Measurements from ENCODE around the gene TPMT. TPM values are rescaled to one million over a fixed set of nuclear protein-coding genes. Genes with fewer than 3 reads are reported as not detected.

TPMT gene
- total and polyA plus RNA-seq, 2 donors from 2014 or later, result 21.8 to 67.8 TPM

DNA sequence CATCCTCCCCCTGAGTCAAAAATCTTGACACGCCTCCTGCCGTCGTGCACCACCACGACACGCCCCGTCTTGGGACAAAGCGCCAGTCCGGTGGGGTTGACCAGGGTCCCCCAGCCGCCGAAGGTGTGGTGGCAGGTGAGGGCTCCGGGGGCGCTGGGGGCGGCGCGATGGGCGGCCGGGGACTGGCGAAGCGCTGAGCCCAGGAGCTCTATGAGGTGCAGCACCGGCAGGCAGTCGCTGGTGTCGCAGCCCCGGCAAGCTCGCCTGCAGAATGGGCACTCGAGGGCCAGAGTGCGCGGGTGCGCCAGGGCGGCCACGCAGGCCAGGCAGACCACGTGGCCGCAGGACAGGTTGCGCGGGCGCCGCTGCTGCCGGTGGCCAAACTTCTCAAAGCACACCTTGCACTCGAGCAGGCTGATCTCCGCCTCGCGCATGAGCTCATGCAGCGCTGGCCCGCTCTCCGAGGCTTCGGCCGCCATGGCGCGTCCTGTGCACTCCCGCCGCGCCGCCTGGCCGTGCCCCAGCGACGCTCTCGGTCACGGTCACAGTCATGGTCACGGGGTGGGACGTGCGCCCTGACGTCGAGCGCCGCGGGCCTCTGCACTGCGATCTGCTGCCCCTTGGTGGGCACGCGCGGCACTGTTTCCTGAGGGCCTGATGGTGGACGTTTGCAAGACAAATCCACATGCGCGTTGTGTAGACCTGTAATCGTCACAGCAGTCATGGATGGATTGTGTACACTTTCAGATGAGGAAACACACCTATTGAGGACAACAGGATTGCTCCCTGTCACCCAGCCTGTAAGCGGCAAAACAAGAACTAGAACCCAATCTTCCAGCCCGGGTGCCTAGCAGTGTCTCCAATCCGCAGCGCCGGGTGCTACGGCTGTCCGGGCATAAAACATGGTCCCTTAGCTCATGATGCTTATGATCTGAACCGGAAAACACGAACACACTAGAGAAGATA lies 32.5 kb downstream of the TPMT start, which contains the start of gene NHLRC1:
NHLRC1 (minus strand) TSS at position 550 of the 966 bp plus-strand sequence; CDS start at position 479, 71 bp downstream.
- H3K9me3 ChIP-seq (ENCODE audit: control insufficient read depth in 2 of 3, insufficient read depth in 1 of 3, low read length in 3 of 3), result peaks cover 0 to 3% (median 0%) of the 10 kb centered on the region in 3 donors
- intact Hi-C loops (cut with DNase I), result no loop called here
- TF ChIP-seq, protein P1, sequence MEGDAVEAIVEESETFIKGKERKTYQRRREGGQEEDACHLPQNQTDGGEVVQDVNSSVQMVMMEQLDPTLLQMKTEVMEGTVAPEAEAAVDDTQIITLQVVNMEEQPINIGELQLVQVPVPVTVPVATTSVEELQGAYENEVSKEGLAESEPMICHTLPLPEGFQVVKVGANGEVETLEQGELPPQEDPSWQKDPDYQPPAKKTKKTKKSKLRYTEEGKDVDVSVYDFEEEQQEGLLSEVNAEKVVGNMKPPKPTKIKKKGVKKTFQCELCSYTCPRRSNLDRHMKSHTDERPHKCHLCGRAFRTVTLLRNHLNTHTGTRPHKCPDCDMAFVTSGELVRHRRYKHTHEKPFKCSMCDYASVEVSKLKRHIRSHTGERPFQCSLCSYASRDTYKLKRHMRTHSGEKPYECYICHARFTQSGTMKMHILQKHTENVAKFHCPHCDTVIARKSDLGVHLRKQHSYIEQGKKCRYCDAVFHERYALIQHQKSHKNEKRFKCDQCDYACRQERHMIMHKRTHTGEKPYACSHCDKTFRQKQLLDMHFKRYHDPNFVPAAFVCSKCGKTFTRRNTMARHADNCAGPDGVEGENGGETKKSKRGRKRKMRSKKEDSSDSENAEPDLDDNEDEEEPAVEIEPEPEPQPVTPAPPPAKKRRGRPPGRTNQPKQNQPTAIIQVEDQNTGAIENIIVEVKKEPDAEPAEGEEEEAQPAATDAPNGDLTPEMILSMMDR (IDR thresholded peaks at IDR 0.05; ENCODE audit: borderline replicate concordance, extremely low read depth, insufficient read depth), result peak; percentile 83
- H3K9ac ChIP-seq (ENCODE audit: low read length in 3 of 3), result peak within 1 kb of the TSS; percentile 37 to 59 (median 51)
- peaks cover 0 to 4% (median 0%) of the 10 kb centered on the region in 3 donors for H3K4me1 ChIP-seq (ENCODE audit: control insufficient read depth in 2 of 3, insufficient read depth in 2 of 3, low read depth in 1 of 3, low read length in 3 of 3)
- DNase-seq (peak; percentile 91 to 96 (median 93)), FAIRE-seq (no peak)
- H3K27me3 ChIP-seq (ENCODE audit: control insufficient read depth, insufficient read depth, low read length), result no peaks in the 10 kb centered on the region
- no peaks in the 10 kb centered on the region for H3K36me3 ChIP-seq (ENCODE audit: control insufficient read depth in 2 of 3, insufficient read depth in 3 of 3, low read length in 3 of 3)
- no peak within 1 kb of the TSS for H3K27ac ChIP-seq (ENCODE audit: low read depth in 2 of 2, low read length in 2 of 2)
- H3K4me3 ChIP-seq (ENCODE audit: low read length in 3 of 3), result peak within 1 kb of the TSS; percentile 59 to 70 (median 65)

DNA sequence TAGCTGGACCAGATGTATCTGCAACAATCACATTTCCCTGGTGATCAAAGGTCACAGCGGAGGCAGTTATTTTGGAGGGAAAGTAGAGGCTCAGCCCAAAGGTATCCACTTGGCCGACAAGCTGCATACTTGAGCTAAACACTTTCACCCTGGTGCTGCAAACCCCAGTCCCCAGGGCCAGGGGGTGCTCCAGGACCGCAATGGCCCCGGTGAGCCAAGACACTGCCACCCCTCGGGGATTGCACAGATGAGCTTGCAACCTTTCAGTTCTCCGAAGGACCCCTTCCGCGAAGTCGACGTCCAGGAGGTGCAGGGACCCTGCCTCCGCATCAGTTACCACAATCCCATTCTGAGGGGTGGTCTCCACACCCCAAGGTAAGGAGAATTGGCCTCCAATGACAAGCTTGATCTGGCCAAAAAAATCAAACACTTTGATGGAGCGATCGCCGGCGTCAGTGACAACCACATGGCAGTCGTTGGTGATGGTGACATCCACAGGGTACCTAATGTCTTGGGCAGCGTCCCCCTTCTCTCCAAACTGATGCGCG lies 33.2 kb downstream of the TPMT start:
- TF ChIP-seq, protein P1 (IDR thresholded peaks at IDR 0.05; ENCODE audit: borderline replicate concordance, extremely low read depth, insufficient read depth), result no peak
- Histone ChIP-seq H3K4me3 (ENCODE audit: low read length in 3 of 3) (peak overlapping the region in 1 of 3 donors; percentile 59), H3K27me3 (ENCODE audit: control insufficient read depth, insufficient read depth, low read length) (no peaks in the 10 kb centered on the region), H3K9ac (ENCODE audit: low read length in 3 of 3) (no peak overlapping the region), H3K4me1 (ENCODE audit: control insufficient read depth in 2 of 3, insufficient read depth in 2 of 3, low read depth in 1 of 3, low read length in 3 of 3) (peaks cover 0 to 4% (median 0%) of the 10 kb centered on the region in 3 donors), H3K27ac (ENCODE audit: low read depth in 2 of 2, low read length in 2 of 2) (no peak overlapping the region), H3K9me3 (ENCODE audit: control insufficient read depth in 2 of 3, insufficient read depth in 1 of 3, low read length in 3 of 3) (peaks cover 0 to 3% (median 0%) of the 10 kb centered on the region in 3 donors), H3K36me3 (ENCODE audit: control insufficient read depth in 2 of 3, insufficient read depth in 3 of 3, low read length in 3 of 3) (no peaks in the 10 kb centered on the region)
- no peak for FAIRE-seq
- intact Hi-C loops (cut with DNase I), result no loop called here
- peak in 2 of 5 donors; percentile 10 to 38 for DNase-seq

DNA sequence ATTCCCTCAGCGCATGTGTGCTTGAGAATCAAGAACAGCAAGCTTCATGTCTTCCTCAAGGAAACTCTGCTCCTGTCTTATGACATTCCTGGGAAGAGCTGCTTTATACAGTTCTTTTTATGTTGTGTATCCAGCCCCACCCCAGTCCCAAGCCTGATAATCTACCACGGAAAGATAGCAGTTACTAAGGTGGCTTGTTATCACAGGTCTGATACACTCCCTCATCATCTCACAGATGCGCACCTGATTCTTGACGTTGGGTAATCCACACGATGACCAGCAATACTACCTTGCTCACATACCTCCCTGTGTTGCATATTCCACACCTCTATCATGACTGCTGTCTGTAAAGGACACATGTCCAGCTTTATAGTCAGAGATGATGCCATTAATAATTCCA lies 35.6 kb downstream of the TPMT start:
- no peak overlapping the region for H3K4me3 ChIP-seq (ENCODE audit: low read length in 3 of 3)
- no peak overlapping the region for H3K9ac ChIP-seq (ENCODE audit: low read length in 3 of 3)
- DNase-seq (no peak), FAIRE-seq (no peak)
- TF ChIP-seq, protein P1 (IDR thresholded peaks at IDR 0.05; ENCODE audit: borderline replicate concordance, extremely low read depth, insufficient read depth), result no peak
- H3K9me3 ChIP-seq (ENCODE audit: control insufficient read depth in 2 of 3, insufficient read depth in 1 of 3, low read length in 3 of 3), result peaks cover 0 to 3% (median 0%) of the 10 kb centered on the region in 3 donors
- H3K27me3 ChIP-seq (ENCODE audit: control insufficient read depth, insufficient read depth, low read length), result no peaks in the 10 kb centered on the region
- H3K36me3 ChIP-seq (ENCODE audit: control insufficient read depth in 2 of 3, insufficient read depth in 3 of 3, low read length in 3 of 3), result no peaks in the 10 kb centered on the region
- H3K27ac ChIP-seq (ENCODE audit: low read depth in 2 of 2, low read length in 2 of 2), result no peak overlapping the region
- intact Hi-C loops (cut with DNase I), result no loop called here
- peaks cover 0 to 4% (median 0%) of the 10 kb centered on the region in 3 donors for H3K4me1 ChIP-seq (ENCODE audit: control insufficient read depth in 2 of 3, insufficient read depth in 2 of 3, low read depth in 1 of 3, low read length in 3 of 3)
